GM18526 (cell line): ENCODE results near the gene B4GALT2.

Source experiments
- POLR2A ChIP-seq: IDR thresholded peaks from 3 replicates; pipeline ENCODE4 v1.6.1; 2011; ENCODE audit not compliant: insufficient read length; ENCODE audit errors: extremely low read depth

The B4GALT2 gene

GRCh38 chr1:43938383-43938782, 40.6 kb upstream of the B4GALT2 start:
- no peak for TF ChIP-seq POLR2A

- no peak for TF ChIP-seq POLR2A
Observed at GRCh38 chr1:43938892-43939587, 40.0 kb upstream of the B4GALT2 start.

GRCh38 chr1:43942411-43942810, 36.6 kb upstream of the B4GALT2 start:
- no peak for TF ChIP-seq POLR2A

GRCh38 chr1:43944860-43945259, 34.1 kb upstream of the B4GALT2 start:
- TF ChIP-seq POLR2A: no peak

GRCh38 chr1:43945674-43946235, 33.3 kb upstream of the B4GALT2 start:
- no peak for TF ChIP-seq POLR2A

- TF ChIP-seq POLR2A: peak; percentile 92
Observed at GRCh38 chr1:43946236-43947060, 32.6 kb upstream of the B4GALT2 start, which contains the start of gene IPO13. Gene IPO13 (plus strand): TSS chr1:43946950. CDS start chr1:43947601, 651 bp downstream.

- TF ChIP-seq POLR2A: no peak
Observed at GRCh38 chr1:43947061-43947873, 31.7 kb upstream of the B4GALT2 start.

- TF ChIP-seq POLR2A: no peak
Observed at GRCh38 chr1:43947874-43948437, 31.1 kb upstream of the B4GALT2 start.

GRCh38 chr1:43949678-43950077, 29.3 kb upstream of the B4GALT2 start:
- TF ChIP-seq POLR2A: no peak

- no peak for TF ChIP-seq POLR2A
Observed at GRCh38 chr1:43951021-43951985, 27.7 kb upstream of the B4GALT2 start.

- no peak for TF ChIP-seq POLR2A
Observed at GRCh38 chr1:43952731-43953346, 26.2 kb upstream of the B4GALT2 start.

GRCh38 chr1:43953361-43953760, 25.6 kb upstream of the B4GALT2 start:
- no peak for TF ChIP-seq POLR2A

- no peak for TF ChIP-seq POLR2A
Observed at GRCh38 chr1:43954036-43954435, 25.0 kb upstream of the B4GALT2 start.
